ENCODE data around the gene TOMM40L.
A peak's percentile ranks its signal among the peaks of the same experiment; 100 is the strongest.

Gene TOMM40L

DNA sequence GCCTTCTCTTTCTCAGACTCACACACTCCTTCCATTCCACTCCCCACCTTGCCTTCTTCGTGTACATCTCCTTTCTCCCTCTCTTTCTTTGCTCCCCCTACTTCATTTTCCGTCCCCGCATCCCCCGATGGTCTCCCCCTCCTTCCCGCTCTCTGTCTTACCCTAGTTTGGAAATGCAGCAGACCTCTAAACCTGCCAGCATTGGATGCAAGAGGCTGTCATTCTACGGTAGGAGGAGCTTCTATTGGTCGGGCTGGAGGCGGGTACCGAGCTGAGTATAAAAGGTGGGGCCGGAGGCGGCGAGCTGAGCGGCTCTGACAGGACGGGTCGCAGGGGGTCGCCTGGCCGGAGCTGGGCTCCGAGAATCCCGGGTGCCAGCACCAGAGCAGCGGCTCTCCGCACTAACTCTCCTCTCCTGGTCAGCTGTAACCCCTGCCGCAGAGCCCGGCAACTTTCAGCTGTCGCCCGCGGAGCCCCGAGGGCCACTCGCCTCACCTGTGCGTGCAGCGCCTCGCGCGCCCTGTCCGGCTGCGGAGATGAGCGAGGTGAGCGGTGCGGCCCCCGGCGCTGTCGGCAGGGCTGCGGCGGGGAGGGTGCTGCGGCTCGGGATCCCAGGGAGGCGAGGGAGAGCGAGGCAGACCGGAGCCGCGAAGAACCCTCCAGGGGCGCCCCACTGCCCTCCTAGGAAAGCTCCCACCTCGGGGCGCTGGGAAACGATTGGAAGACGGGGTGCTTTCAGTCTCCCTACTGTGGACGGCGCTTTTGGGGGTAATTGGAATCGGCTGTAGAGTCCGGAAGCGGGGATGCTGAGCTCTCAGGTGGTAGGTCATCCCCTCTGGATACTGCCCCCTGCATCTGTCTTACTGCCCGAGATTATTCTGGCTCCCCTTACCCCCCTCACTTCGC, 32.8 kb downstream of the TOMM40L start, which contains the start of gene PCP4L1:
PCP4L1 (plus strand) TSS at position 307 of the 906 bp plus-strand sequence; CDS start at position 537, 230 bp downstream.
- peak; percentile 6 for DNase-seq

DNA sequence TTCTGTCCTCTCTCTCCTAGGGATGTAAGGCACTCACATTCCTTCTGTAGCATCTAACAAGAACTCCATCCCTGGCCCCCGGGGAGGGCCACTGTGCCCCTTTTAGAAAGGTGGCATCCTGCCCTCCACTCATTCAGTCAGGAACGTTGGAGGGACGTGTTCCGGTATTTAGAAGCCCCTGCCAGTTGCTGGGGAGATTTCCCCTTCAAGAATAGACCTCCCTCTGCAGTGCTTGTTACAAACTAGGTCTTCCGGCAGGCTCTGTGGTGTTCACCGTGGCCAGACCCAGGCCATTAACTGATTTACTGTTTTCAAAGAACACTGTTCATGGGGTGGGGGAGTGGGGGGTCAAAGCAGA, 33.5 kb downstream of the TOMM40L start:
- DNase-seq: no peak

DNA sequence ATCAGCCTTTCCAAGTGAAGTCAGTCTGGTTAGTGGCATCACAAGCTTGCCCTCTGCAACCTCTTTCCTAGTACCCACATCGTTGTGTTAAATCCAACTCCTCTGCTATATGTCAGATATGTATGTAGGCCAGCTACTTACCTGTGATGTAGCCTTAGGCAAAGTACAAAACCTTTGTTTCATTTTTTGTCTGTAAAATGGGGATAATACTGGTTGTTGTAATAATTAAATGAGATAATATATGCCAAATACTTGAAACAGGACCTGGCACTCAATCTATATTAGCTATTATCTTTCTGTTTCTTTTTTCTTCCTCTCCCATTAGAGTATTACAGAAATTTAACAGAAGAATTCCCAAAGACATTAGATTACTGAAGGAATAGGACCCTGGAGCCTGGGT, 33.9 kb downstream of the TOMM40L start:
- no peak for DNase-seq

DNA sequence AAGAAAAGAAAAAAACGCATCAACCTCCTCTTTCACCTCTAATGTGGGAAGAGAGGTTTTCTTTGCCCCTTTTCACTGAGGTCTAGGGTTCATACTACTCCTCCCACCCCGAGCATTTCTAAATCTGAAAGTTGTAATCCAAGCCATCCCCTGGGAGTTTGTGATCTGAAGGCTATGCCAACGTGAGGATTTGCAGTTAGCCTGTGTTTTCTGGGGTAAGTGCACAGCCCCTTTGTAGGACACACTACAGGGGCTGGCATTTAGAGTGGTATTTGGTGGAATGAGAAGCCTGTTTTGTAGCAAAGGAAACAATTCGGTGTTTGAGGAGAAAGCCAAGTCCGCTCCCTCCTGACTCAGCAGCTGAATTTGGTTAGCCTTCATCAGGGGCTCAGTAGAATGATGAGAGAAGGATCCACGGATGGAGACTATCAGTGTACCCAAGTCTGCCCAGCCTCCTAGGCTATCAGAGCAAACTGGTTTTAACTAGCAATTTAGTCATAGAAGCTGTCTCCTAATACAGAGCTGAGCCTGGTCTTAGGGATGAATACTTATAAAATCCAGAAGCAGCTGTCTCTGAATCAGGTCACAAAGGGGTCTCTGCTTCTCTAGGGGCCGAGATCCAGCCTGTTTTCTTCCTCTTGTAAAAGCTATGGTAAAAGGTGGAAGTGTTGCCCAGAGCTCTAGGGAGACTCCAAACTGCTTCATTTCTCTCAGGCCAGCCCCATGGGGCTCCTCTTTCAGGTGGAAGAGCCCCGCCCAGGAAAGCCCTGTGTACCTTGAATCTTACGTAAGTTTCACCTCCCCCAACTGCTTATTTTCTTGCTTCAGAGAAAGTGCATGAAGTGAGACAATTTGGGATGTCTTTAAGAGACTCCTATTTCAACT, 34.8 kb downstream of the TOMM40L start:
- DNase-seq: no peak

DNA sequence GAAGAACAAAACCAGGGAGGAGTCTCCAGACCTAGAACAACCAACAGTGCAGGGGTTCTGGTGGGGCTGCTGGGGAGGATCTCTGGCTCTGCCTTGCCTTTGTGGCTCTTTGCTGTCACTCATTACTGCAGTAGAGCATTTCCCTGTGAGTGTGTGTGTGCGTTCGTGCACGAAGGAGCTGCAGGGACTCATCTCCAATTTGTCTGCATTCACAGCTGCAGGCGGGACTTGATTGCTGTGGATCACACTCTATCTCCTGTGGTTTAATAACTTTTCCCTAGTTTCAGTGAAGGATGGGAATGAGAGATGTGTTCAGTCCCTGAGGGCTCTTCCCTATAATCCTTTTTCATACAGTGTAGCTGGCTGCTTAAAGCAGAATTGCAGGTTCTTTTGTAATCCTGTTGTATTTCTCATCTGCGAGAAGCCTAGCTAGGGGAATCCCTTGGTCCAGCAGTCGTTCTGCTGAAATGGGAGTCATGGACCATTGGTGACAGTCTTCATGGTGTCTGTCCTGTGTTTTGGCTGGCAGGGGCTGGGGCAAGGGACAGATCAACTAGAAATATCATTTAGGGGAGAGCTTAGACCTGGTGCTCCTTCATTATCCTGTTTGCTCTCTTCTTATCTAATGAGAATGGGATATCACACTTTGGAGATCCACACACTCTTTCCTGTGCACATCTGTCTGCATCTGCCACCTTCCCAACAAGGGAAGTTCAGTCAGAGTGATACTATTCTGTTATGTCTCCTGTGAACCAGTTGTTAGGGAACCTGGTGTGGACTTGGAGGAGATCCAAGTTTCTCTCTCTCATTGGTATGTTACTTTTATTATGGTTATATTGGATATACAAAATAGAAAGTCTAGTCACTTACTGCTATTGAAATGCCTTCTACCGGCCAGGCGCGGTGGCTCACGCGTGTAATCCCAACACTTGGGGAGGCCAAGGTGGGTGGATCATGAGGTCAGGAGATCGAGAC, 35.7 kb downstream of the TOMM40L start:
- no peak for DNase-seq

DNA sequence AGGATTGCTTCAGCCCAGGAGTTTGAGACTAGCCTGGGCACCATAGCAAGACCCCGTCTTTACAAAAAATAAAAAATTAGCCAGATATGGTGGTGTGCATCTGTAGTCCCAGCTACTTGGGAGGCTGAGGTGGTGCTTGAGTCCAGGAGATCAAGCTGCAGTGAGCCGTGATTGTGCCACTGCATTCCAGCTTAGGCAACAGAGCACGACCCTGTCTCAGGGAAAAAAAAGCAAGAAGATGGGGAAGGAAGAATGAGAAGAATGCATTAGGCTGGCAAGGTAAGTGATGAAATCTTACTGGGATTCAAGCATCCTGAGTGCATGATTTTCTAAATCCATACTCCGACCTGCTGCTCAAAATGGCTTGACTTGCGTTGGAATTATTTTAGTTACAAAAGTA, 39.4 kb downstream of the TOMM40L start:
- no peak for DNase-seq

DNA sequence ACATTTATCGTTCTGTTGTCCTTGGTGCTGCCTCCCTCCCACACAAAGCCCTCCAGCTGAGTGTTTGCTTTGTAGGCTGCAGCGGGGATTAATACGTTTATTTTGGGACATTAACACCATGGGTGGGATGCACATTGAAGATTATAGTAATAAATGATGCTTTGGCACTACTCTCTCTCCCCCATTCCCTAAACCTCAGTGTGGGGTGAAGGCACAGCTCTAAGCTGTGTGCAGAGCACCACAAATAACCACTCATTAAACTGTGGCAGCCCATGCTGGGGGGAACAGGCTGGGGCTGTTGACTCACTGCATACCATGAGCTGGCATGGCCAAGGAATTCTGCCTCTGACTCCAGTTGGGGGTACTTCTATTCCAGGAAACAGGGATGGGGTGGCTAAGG, 40.3 kb downstream of the TOMM40L start:
- DNase-seq: no peak

DNA sequence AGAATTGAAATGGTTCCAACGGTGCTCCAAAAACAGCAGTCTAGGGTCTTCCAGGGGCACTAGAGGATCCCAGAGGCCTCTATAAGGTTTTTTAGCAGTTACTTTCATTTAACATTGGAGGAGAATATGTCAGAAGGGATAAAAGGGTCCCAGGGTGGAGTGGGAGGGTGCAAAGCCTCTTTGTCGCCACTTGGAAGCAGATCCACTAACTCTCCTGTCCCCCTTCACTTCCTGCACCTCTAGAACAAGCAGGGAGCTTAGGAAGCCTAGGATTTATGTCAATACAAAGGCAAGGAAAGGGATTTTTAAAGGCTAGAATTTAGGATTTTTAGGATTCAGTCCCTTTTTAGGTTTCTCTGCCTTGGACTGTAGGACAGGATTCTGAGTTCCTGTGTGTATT, 41.0 kb downstream of the TOMM40L start:
- no peak for DNase-seq

DNA sequence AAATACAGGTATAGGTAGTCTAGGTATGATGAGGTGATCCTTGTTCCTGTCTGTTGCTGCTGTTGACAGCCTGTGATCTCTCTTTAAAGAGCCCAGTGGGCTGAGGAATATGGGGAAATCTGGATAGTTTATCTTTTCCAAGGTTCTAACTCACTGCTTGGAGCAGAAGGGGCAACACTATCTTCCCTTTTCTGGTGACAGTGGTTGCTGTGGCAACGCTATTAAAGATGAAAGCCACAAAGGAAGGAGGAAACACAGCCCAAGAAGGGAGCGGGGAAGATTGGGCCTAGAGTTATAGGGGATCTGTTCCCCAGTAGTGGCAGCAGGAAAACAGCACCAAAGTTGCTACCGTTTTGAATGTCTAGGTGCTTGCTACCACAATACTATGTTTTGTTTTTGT, 41.5 kb downstream of the TOMM40L start:
- DNase-seq: no peak

DNA sequence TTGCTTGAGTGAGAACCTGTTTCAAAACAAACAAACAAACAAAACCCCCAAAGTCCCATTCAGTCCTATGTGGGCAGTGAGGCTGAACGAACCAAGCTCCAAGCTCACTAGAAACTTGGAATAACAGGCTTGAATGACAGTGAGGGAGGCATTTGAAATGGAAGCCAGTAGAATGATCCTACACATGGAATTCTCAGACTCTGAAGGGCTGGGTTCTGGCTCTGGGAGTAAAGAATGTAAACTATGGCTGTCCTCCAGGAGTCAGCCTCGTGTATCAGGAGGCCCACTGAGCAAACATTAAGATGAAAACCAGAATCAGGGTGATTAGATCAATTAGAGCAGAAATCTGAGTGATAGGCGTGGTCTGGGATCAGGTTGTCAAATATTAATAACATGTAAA, 47.5 kb downstream of the TOMM40L start:
- no peak for DNase-seq

DNA sequence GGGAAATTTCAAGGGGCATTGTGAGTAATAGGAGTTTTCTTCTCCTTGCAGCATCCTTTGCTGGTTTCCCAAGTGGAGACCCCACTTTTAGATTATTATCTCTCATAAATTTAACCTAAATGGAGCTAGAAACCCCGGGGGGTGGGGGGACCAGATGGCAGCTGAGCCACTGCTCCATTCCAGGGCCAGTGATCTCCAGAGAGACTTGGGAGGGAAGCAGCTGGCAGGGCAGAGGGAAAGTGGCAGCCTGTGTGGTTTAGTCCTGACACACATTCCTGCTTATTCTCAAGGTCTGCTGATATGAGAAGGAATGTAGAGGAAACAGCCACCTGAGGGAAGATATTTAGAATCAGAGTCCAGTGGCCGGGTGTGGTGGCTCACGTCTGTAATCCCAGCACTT, 49.0 kb downstream of the TOMM40L start:
- DNase-seq: no peak

Measured in activated CD4-positive, alpha-beta T cell treated with anti-CD3 and anti-CD28 coated beads, Interleukin-2, amount 50 U/mL, for 1 hour (primary cell).